Measurements from ENCODE around the gene CFAP90.

Gene CFAP90

DNA sequence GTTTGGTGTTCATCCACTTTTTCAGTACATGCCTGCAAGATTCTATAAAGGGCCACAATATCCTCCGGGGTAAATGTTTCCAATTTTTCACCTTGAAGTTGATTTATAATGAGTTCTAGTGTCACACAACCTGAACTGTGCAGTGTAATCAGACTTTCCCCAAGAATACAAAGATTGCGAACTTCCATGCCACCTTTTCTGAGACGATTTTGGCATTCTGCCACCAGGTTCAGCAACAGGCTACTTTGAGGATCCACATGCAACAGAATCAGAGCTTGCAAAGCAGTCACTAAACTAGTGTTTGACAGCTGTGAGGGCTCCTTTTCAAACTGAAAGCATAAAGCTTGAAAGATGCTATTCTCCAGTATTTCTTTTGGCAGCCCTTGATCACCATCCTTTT, 16.3 kb upstream of the CFAP90 start:
- DNase-seq = no peak

DNA sequence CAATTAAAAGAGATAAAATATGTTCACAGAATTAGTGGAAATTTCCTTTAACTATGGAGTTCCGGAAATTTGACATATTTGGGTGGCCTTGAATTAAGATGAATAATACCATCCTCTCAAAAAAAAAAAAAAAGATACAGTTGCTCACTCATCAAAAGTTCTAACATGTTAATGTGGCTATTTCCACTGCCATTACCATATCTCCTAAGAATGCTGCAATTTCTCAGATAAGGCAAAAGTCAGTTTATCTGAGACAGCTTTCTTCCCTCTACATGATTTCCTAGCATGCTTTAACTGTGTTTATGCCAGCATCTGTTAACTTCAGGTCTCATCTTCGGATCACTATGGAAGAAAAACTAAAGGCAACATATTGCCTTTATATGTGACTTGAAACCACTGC, 15.3 kb upstream of the CFAP90 start:
- no peak for DNase-seq

- no peak for DNase-seq
These were observed 7.1 kb upstream of the CFAP90 start for GRCh38 chr5:7857926-7858632.

DNA sequence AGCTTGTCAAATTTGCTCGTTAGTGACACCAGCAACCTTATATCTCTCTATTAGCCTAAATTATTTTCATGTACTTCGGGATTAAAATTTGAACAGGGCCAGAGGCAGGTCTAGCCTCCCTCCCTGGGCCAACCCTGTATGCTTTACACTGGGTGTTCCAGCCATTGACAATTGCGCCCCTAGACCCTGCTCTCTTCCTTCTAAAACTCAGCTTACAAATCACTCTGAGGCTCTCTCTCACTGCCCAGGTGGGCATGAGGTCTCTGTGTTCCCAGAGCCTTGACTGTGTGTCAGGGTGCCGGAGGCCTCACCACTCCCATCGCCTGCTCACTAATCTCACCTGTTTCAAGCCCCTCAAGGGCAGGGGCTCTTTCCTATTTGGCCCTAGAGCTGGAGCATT, 6.4 kb upstream of the CFAP90 start:
- DNase-seq = no peak

GRCh38 chr5:7856855-7857254, 5.9 kb upstream of the CFAP90 start:
- DNase-seq = peak; percentile 37

DNA sequence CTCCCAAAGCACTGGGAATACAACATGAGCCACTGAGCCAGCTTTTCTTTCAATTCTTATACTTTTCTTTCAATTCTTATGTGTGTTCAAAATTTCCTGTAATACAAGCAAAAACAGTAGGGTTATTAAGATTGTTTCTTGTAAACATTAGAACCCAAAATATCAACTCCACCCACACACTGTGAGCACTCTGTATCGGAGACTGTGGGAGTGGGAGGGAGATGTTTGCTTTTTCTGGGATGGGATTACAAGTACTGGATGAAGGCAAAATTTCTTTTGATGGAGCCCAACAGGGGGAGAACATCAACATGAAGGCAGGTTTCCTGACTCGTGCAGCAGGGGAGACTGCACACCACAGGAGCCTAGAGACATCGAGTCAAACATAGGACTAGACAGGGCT, 4.7 kb upstream of the CFAP90 start:
- DNase-seq = no peak

GRCh38 chr5:7852988-7853387, 2.1 kb upstream of the CFAP90 start:
- DNase-seq = no peak

DNA sequence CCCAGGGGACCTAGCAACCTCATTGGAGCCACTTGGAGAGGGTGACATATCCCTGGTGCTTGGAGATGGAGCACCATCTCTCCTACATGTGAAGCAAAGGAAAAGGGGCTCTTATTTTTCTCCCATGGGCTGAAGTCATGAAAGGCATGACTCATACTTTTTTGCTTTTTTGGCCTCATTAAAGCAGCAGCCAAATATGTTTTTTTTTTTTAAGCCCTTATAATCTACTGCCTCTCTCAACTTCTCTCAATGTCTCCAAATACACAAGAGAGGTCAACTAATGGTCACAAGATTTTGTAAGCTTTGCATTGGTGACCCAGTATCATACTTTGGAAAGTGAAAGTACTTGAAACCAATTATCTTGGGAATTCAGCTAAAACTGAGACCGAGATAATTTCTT, 1.6 kb upstream of the CFAP90 start:
- DNase-seq = no peak

DNA sequence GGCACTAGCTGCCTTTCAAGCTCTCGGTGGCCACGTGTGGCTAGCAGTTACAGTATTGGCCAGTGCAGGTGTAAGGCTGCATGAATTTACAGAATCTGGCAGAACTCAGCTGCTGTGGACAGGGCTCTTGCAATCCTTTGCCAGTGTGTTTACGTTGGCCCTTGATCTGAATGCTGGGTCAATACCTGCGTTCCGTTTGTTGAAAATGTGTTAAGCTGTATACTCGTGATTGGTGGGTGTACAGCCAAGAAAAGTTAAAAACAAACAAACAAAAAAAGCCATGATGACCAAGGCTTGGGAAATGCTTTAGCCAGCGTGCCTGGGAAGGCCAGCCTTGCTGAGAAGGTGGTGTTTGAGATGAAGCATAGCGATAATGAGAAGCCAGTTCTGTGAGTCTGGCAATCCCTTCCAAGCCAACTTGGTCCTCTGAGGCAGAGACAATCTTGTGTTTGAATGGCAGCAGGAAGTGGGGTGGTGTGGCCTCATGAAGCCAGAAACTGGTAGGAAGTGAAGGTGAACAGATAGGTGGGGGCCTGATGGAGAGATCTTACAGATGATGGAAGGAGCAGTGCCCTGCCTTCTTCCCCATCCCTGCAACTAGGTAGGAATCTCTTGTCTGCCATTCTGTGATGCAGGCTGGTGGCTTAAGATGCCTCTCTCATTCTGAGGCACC, 820 bp upstream of the CFAP90 start:
- DNase-seq = no peak

DNA sequence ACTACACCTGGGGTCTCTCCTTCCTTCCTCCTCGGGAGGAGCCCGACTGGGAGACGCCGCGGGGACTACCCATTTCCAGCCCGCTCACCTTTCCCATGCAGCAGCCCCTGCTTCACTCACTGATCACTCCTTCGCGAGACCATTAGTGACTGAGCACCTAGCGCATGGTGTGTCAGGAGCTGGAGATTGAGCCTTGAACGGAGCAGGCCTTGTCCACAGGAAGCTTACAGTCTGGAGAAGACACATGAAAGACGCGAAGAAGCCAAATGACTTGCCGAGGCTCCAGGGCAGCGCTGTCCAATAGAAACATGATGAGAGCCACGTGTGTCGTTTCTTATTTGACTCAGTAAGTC, 283 bp upstream of the CFAP90 start:
- no peak for DNase-seq

GRCh38 chr5:7849681-7850394, 1.1 kb downstream of the CFAP90 start:
- no peak for DNase-seq

DNA sequence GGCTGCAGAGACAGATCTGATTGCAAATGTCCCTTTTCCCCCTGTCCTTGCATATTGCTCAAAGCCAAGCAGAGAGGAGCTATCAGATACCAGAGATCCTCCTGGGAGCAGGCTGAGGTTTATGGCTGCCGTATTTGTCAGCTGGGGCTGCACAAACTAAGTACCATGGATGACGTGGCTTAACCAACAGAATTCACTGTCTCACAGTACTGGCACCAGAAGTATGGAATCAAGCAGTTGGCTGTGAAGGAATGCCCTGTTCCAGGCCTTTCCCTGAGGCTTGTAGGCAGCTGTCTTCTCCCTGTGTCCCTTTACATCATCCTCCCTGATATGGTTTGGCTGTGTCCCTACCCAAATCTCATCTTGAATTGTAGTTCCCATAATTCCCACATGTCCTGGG, 2.6 kb downstream of the CFAP90 start:
- DNase-seq = no peak

DNA sequence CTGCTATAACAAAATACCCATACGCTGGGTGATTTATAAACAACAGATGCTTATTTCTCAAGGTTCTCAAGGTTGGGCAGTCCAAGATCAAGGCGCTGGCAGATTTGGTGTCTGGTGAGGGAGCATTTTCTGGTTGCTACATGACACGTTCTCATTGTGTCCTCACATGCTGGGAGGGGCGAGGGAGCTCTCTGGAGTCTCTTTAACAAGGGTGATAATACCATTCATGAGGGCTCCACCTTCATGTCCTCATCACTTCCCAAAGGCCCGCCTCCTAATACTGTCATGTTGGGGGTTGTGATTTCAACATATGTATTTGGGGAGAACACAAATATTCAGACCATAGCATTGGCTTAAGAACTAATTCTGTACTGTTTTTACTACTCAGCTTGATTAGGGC, 4.6 kb downstream of the CFAP90 start:
- DNase-seq = no peak

DNA sequence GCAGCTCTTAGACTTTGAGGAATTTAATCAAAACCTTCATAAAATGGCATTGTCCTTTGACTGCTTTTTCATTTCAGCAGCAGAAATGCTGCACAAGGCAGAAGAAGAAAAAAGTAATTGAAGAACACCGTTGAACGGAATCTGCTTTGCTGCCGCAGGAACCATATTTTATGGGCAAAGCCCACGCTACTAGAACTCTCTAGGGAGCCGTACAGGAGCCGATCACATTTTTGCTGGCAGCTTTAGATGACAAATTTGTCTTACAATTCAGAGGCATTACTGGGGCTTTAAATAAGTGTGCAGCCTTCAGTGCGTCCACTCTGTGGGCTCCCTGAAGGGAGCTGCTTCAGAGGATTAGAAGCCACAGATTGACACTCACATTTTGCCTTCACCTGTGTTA, 5.4 kb downstream of the CFAP90 start:
- DNase-seq = no peak

DNA sequence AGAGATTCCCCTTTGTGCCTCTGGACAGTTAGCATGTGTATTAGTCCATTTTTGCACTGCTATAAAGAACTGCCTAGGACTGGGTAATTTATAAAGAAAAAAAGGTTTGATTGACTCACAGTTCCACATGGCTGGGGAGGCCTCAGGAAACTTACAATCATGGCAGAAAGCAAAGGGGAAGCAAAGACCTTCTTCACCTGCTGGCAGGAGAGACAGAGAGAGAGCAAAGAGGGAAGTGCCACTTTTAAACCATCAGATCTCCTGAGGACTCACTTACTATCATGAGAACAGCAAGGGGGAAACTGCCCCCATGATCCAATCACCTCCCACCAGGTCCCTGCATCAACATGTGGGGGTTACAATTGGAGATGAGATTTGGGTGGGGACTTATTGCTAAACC, 6.0 kb downstream of the CFAP90 start:
- DNase-seq = no peak

DNA sequence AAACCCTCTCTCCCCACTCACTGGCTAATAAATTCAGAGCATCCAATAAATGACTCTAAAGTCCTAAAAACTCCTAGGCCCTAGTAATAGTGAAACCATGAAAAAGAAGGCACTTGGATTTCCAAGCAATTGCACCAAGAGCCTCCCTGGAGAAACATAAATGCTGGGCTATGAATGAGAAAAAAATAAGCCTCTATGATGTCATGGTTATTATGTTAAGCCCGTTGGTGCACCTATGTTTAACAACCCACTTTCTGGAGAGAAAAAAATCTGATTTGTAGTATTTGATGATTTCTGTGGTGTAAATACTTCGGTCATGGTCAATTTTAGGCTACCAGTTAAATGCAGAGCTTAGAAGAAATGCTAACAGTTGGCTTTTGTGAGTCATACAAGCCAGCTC, 8.4 kb downstream of the CFAP90 start:
- DNase-seq = no peak

DNA sequence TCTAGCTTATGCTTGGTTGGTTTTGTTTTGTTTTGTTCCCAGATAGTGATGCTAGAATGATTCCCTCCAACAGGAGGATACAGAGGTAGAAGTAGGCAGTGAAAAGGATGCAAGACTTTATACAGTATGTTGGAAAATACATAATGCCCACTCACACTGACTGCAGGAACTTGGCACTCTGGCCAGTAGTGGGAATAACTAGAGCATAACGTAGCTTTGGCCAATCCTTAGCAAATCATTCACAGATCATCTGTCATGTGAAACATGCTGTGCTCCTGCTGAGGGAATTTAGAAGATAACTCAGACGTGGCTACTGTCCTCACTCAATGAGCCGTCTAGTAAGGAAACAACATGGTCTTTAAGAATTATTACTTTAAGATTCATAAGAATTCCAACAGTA, 13.5 kb downstream of the CFAP90 start:
- no peak for DNase-seq

DNA sequence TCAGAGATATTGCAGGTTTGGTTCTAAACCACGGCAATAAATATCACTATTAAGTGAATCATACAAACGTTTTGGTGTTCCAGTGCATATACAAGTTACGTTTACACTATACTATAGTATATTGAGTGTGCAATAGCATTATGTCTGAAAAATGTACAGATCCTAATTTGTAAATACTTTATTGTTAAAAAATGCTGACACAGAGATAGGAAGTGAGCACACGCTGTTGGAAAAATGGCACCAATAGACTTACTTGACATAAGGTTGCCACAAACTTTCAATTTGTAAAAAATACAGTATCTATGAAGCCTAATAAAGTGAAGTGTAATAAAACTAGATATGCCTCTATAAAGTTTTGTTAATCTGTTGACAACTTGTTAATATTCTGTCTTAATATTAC, 16.0 kb downstream of the CFAP90 start:
- DNase-seq = no peak

DNA sequence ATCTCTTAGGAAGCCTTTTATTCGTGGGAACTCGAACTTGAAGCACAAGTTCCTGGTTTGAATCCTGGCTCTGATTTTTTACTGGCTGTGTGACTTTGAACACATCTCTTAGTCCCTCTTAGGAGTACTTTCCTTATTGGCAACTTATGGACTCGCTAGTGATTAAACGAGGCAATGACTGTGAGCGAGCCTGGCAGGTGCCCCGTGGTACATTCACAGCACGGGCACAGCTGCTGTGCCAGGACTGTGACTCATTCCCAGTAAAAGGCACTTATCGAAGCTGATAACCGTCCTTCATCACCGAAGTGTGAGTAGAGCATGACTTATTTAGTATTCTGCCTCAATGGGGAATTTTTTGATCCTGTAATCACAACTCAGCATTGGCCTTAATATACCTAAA, 22.7 kb downstream of the CFAP90 start:
- DNase-seq = no peak

DNA sequence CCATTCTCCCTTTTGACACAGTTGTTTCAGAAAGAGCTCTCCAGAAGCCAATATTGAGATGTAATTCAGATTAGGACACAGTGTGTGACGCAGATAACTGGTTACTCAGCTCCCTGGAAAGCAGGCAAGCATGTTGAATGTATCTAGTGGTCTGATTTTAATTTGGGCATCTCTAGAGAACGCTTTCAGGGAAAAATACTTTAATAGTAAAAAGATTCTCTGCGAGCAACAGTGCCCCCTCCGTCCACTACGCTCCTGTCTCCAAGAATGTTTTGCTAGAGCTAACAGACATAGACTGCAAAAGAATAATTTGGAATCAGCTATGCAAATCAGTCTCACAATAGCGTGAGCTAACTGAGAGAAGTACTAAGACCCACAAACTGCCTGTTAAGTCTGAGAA, 23.3 kb downstream of the CFAP90 start:
- DNase-seq = no peak

DNA sequence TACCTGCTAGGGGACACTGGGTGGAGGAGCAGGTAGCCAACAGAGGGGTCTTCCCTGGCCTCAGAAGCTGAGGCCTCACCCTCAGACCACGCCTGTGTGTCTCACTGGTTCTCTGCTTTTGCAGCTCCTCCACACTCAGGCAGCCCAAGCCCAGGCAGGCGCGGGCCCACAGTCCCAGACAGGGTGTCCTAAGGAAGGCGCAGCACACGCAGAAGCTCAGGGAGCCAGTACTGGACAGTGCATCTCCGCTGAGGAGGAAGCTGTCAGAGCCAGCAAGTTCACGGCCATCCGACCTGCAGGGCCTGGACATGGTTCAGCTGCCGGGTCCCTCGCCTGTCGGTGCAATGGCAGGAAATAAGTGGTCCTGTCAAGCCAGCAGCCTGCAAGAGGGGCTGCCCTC, 25.3 kb downstream of the CFAP90 start:
- no peak for DNase-seq

DNA sequence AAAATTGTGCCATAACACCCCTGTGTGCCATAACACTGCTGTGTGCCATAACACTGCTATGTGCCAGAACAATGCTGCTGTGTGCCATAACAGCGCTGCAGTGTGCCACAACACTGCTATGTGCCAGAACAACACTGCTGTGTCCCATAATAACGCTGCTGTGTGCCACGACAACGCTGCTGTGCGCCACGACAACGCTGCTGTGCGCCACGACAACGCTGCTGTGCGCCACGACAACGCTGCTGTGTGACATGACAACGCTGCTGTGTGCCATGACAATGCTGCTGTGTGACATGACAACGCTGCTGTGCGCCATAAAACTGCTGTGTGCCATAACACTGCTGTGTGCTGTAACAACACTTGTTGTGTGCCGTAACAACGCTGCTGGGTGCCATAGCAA, 25.9 kb downstream of the CFAP90 start:
- DNase-seq = no peak

DNA sequence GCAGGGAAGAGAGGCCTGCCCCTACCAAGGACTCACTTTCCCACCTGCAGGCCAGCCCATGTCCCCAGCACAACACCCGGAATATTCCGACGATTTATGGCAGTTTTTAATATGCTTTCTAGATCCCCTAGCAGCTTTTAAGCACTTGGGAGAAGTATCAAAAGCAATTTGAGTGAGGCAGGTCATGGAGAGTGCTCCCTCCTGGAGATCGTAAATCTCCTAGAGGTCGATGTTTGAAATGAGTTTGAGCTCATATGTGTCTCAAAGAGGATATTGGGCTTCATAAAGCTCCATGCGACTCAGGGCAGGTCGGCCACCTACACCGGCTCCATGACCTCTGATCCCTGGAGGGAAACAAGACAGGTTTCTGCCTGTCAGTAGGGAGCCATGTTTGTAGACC, 27.3 kb downstream of the CFAP90 start:
- no peak for DNase-seq

DNA sequence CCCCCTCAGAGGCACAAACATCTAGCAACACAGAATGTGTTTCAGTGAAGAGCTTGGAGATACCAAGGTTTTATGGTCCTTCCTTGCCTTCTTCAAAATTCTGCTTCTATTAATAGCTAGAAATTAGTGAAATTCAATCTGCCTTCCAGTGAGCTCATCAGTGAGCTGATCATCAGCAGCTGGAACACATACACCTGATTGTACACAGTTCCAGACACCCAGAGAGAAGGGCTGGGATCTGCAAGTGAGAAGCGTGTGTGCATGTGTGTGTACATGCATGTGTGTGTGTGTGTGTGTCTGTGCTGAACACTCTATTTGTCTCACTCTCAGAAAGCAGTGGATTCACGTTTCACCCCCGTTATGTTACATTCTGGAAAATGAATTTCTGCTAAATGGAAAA, 28.5 kb downstream of the CFAP90 start:
- DNase-seq = no peak

DNA sequence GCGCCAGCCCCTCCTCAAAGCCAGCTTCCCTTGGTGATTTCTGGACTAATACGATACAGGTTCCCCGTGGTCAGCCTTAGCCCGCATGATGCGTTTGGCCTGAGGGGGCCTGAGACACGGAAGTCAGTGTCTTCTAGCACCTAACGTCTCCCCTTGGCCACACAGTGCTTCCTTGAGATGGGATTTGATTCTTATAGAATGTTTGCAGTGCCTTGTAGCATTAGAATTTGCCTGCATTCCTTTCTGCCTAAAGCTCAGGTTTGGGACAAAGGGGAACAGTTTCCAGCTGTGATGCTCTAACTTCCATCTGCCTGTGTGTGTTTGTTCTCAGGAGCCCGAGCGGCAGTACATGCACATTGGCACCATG, 34.4 kb downstream of the CFAP90 start:
- no peak for DNase-seq
